Measurements from ENCODE around the gene RAB11A.

Gene RAB11A

GRCh38 chr15:65869126-65869953 is at the start of gene RAB11A:
TSS of gene RAB11A (plus strand) at chr15:65869491. CDS start at chr15:65869586, 95 bp downstream.
- DNase-seq: peak; percentile 85 to 89

GRCh38 chr15:65819563-65819960 is 49.7 kb upstream of the RAB11A start:
- DNase-seq: no peak

GRCh38 chr15:65821070-65821469 is 48.2 kb upstream of the RAB11A start:
- DNase-seq: no peak

DNA sequence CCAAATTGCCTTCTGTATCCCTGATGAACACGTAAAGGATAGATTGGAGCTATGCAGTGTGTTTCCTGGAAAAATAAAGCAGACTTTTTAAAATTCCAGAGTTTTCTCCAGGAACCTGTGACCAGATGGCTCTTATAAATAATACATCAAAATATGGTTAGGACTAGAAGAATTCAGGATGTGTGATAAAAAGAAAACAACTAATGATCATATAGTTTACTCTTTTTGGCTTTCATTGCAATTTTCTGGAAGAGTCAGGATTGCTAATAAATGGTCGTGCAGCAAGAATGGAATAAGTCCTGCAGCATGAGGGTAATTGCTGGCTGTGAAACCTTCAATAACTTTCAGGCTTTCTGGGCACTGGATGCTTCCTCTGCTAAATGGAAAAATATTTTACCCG is 47.0 kb upstream of the RAB11A start:
- no peak for DNase-seq

DNA sequence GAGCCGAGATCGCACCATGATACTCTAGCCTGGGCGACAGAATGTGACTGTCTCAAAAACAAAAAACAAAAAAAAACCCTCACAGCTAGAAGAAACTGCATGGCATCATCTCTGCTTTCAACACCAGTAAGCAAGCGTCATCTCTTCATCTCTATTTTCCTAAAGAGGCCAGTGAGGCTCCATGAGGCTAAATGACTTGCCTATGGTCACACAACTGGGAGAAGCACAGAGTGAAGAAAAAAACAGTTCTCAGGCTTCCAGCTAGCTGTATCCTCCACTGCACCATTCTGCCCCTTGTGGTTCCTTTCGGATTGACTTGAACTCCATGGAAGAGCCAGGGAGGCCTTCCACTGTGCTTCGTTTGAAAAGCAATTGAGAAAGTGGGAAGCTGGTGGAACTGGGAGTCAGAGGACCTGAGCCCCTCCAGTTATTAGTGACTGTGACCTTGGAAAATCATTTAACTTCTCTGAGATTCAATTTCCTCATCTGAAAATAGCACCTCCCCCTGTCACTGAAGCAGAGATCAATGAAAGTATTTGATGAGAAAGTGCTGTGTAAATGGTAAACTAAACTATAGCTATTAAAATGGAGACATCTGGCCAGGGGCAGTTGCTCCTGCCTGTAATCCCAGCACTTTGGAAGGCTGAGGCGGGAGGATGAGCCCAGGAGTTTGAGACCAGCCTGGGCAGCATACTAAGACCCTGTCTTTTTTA is 45.1 kb upstream of the RAB11A start:
- peak; percentile 42 to 49 for DNase-seq

- DNase-seq: no peak
Observed at GRCh38 chr15:65824941-65825544, 44.2 kb upstream of the RAB11A start.

GRCh38 chr15:65827065-65827464 is 42.2 kb upstream of the RAB11A start:
- DNase-seq: no peak

DNA sequence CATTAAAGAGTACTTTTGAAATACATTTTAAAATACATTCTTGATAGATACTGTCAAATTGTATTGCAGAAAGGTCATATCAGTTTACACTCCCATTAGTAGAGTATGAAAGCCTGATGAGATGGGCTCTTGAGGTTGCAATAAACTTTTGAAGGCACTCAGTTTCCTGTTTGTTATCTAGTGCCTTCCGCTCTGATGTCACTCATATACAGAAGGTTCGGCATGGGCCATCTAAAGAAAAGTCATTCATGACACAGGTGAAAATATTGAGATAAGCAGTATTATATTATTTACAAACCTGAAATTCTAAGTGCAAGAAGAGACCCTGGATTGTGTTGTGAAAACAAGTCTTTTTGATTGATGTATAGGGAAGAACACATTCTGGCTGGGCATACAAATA is 40.7 kb upstream of the RAB11A start:
- DNase-seq: no peak

DNA sequence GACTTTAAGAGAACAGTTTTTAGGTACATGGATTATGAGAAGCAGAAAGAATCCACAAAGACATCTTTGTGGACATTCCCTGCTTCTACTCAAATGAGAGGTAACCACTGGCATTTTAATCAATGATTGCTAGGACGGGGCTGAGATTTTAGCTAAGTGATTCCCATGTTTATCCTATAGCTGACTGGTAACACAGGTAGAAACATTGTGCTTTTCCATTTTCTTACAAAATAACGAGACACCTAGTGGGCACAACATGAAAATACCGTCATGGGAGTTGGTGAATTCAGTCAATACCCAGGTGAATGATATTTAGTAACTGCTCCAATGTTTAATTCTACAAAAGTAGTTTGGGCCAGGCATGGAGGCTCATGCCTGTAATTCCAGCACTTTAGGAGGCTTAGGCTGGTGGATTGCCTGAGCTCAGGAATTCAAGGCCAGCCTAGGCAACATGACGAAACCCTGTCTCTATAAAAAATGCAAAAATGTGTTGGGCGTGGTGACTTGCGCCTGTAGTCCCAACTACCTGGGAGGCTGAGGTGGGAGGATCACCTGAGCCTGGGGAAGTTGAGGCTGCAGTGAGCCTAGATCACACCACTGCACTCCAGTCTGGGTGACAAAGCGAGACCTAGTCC is 40.0 kb upstream of the RAB11A start:
- no peak for DNase-seq

DNA sequence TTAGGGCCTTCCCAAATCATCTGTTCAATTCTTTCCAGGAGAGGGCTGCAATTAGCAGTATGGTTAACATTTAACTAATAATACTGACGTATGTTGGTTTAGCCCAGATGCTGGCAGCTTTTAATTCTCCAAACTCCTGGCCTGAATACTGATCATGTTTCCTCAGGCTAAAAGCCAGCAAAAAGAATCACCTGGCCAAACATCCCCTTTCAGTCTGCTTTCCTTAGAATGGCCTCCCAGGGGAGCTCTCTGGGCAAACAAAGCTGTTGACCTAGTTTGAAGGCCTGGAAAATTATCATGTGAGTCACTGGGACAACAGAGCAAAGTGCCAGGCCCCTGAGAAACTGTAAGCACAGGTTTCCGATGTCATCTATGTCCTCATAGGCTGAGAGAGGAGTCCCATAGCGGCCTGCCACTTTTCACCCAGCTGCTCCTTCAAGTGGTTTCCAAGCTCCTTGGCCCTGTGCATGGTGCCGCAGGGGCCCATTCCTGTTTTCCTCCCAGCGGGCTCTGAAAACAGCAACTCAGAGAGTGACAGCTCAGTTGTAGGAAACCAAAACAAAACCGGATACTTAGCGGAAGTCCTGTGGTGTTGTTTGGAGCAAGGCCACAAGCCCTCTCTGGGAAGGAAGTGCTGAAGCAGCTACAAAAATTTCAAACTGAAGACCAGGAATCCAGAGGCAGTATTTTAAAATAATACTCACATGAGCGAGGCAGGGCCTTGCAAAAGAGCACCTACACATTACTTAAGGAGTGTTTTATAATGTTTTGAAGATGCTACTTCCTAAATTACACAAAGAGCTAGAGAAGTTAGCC is 36.5 kb upstream of the RAB11A start:
- DNase-seq: peak; percentile 92 to 95

DNA sequence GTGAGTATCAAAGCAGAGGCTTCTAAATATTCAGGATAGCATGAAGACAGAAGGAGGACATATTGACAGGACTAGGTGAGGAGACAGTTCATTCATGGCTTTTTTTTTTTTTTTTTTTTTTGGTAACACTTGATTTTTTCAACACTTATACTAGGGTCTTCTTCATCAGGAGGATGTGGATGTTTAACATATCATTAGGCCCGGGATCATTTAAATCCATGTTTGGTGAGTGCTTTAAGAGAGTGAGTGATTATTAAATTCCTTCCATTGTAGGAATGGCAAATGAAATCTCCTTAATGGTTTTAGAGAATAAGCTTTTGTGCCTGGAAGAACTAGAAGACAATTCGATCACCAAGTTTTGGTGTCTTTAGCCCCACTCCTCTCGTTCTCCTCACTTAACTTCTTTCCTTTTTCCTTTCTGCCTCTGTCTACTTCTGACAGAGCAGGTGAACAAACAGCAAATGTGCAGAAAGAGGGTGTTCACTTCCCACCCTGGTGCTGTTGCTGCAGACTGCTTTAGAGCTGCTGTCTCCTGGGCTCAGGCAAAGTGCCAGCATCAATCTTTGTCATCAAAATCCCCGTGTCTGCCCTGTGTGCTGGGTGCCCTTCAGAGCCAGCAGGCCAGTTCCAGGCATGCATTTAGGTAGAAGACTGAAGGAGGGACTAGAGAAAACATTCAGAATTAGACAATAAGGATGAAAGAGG is 35.6 kb upstream of the RAB11A start:
- DNase-seq: peak; percentile 31 to 42

- DNase-seq: no peak
Observed at GRCh38 chr15:65834603-65835282, 34.5 kb upstream of the RAB11A start.

DNA sequence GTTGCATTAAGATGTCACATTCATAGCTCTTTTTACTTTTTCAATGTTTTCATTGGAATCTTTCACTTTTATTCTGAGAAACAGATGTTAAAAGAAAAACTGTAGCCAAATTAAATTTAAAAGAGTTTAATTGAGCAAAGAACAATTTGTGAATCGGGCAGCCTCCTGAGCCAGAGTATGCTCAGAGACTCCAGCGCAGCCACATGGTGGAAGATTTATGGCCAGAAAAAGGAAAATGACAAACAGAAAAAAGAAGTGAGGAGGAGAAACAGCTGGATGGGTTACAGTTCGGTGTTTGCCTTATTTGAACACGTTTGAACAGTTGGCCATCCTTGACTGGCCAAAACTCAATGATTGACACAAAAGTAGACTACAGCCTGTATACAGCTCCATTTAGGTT is 33.8 kb upstream of the RAB11A start:
- DNase-seq: no peak

DNA sequence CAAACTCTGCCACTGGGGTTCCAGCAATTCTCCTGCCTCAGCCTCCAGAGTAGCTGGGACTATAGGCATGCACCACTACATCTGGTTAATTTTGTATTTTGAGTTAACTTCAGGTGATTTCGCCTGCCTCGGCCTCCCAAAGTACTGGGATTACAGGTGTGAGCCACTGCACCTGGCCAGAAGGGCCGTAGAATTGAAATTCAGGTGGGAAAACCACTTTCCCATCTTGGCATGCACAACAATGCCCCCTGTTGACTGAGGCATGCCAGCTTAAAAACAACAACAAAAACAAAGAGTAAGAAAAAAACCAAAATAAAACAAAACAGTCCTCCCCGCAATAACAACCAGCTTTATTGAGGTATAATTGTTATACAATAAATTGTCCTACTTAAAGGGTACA is 32.6 kb upstream of the RAB11A start:
- DNase-seq: no peak

DNA sequence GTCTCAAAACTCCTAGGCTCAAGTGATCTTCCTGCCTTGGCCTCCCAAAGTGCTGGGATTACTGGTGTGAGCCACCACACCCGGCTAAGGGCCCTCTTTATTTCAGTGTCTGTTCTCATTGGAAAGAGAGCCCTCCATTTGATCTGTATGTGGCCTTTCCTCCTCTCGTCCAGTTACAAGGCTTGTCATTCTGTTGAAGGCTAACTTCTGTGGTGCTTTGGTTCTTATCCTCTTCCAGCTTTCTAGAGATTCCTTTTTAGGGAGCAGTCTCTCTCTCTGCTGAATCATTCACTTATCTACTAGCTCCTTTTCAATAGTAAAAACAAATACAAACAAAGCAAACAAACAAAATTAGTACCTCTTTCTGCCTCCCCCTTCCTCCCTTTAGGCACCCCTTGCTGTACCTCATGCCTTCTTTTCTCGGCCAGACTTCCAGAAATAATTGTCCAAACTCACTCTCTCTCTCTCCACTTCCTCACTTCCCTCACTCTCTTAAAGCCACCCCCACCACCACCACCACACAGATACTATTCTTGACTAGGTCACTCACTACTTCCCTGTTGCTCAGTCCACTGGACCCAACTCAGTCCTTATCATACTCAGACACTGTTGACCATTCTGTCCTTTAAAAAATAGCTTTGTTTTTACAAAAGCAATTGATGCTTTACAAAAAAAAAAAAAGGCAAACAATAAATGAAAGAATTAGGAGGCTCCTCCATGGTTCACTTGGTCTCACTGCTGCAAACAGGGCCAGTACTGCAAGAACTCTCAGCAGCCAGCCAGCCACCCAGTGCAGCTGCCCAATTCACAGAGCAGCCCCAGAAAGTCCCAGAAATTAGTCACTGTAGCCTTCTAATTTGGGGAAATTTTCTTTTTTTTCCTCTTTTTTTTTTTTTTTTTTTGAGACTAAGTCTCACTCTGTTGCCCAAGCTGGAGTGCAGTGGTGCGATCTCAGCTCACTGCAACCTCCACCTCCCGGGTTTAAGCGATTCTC is 31.7 kb upstream of the RAB11A start:
- no peak for DNase-seq

- DNase-seq: no peak
Observed at GRCh38 chr15:65839354-65839901, 29.9 kb upstream of the RAB11A start.

GRCh38 chr15:65839985-65840384 is 29.3 kb upstream of the RAB11A start:
- no peak for DNase-seq

- no peak for DNase-seq
Observed at GRCh38 chr15:65841121-65841930, 28.0 kb upstream of the RAB11A start.

Measured in NCI-H1930 (cell line).